GM21423 (cell line): ENCODE results near the gene MICALL2.
A peak's percentile ranks its signal among the peaks of the same experiment; 100 is the strongest.

Experiments
- ATAC-seq: cut with Tn5 transposase; IDR thresholded peaks from one replicate; pipeline ENCODE4 v1.9.1; 2021; ENCODE audit warnings: mild to moderate bottlenecking, moderate library complexity; ENCODE audit not compliant: unreplicated experiment

MICALL2 gene

GRCh38 chr7:1419688-1420087, 39.6 kb downstream of the MICALL2 start:
- ATAC-seq = no peak

- no peak for ATAC-seq
Measured at GRCh38 chr7:1419310-1419634, 40.0 kb downstream of the MICALL2 start.

DNA sequence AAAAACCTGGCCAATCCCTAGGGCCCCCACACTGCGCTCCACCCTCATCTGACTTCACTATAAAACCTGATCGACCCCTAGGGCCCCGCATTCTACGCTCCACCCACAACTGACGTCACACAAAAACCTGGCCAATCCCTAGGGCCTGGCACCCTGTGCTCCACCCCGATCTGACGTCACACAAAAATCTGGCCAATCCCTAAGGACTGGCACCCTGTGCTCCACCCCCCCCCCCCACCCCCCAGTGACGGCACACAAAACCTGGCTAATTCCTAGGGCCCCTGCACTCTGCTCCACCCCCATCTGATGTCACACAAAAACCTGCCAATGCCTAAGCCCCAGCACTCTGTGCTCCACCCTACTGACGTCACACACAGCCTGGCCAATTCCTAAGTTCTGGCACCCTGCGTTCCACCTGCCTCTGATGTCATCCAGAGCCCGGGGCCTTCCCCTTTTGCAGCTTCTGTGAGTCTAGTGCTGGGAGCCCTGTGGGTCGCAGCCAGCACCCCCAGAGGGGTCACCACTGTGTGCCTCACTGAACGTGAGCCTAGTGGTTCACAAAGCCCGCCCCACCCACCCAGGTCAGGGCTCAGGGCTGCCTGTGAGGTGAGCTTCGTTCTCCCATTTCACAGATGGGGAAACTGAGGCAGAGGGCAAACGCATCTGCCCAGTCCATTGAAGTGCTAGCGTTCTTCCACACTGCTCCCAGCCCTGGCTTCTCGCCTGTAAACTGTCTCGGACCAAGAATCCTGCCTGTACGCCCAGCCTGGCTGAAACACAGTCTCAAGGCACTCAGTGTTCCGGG, 40.6 kb downstream of the MICALL2 start:
- no peak for ATAC-seq

DNA sequence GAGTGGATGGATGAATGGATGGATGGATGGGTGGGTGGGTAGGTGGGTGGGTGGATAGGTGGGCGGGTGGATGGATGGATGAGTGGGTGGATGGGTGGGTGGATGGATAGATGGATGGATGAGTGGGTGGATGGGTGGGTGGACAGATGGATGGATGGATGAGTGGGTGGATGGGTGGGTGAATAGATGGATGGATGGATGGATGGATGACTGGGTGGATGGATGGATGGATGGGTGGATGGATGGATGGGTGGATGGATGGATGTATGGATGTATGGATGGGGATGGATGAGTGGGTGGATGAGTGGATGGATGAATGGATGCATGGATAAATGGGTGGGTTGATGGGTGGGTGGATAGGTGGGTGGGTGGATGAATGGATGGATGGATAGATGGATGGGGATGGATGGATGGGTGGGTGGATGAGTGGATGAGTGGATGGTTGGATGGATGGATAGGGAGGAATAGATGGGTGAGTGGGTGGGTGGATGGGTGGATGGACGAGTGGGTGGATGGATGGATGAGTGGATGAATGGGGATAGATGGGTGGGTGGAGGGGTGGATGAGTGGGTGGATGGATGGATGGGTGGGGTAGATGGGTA, 43.8 kb downstream of the MICALL2 start:
- no peak for ATAC-seq

GRCh38 chr7:1413936-1414639, 45.2 kb downstream of the MICALL2 start:
- no peak for ATAC-seq

- ATAC-seq = peak; percentile 74
Measured at GRCh38 chr7:1412322-1413261, 46.7 kb downstream of the MICALL2 start.

DNA sequence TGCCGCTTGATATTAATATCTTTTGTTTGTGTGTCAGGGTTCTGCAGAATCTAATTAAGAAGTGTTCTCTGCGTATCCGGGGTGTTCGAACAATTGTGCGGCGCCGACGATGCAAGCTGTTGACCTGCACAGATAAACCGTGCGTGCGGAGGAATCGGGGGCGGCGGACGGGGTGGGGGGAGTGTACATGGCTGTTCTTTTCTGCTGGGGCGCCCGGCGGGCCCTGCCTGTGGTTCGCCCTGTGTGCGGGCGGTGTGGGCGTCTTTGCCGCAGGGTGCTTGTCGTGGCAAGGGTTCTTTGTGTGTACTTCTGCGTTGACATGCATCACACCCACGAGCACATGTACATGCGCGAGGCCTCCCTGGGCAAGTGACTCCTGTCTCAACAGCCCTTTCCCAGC, 47.9 kb downstream of the MICALL2 start:
- ATAC-seq = no peak

- no peak for ATAC-seq
Measured at GRCh38 chr7:1410992-1411391, 48.3 kb downstream of the MICALL2 start.

- no peak for ATAC-seq
Measured at GRCh38 chr7:1409555-1409954, 49.7 kb downstream of the MICALL2 start.

GRCh38 chr7:1408466-1408865, 50.8 kb downstream of the MICALL2 start:
- ATAC-seq = no peak

DNA sequence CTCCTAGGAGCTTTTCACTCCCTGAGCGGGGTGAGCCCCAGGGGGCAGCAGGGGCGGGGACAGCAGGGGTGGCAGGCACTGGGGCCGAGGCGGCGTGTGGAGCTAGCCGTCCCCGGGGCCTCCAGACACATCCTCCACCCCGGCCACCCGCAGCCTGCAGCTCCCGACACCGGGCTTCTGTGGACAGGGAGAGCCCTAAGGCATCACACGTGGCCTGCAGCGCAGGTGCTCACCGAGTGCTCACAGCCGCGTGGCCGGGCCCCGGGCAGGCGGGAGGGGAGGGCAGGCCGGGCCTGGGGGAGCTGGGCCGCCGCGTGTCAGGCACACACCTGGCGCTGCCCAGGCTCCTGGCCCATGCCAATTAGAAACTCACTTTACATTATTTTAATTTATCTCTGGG, 51.4 kb downstream of the MICALL2 start:
- ATAC-seq = no peak

DNA sequence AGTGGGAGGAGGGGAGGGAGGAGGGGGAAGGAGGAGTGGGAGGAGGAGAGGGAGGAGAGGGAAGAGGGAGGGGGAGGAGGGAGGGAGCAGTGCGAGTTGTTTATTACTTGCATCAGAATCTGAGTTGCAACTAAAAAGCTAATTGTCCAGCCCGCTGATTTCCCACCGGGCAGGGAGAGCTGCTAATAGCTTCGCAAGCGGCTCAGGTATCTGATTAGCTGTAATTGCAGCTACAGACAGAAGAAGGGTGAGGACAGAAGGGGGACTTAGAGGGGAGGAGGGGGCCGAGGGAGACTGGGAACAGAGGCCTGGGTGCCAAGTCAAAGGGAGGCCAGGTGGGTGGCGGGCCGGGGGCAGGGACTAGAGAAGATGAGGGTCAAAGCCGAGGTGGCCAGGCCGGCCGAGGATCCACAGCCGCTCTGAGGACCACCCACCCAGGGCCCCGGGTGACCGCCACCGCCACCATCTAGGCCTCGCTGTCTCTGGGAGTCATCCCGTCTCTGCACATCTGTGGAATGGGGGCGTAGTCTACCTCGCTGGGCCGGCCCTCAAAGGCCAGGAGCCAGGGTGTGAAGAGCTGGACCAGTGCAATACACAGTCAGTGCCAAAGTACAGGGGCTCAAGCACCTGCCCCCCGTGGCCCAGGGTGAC, 54.2 kb downstream of the MICALL2 start:
- no peak for ATAC-seq

GRCh38 chr7:1404460-1404809, 54.8 kb downstream of the MICALL2 start:
- ATAC-seq = no peak

GRCh38 chr7:1403638-1404459, 55.4 kb downstream of the MICALL2 start:
- ATAC-seq = no peak

DNA sequence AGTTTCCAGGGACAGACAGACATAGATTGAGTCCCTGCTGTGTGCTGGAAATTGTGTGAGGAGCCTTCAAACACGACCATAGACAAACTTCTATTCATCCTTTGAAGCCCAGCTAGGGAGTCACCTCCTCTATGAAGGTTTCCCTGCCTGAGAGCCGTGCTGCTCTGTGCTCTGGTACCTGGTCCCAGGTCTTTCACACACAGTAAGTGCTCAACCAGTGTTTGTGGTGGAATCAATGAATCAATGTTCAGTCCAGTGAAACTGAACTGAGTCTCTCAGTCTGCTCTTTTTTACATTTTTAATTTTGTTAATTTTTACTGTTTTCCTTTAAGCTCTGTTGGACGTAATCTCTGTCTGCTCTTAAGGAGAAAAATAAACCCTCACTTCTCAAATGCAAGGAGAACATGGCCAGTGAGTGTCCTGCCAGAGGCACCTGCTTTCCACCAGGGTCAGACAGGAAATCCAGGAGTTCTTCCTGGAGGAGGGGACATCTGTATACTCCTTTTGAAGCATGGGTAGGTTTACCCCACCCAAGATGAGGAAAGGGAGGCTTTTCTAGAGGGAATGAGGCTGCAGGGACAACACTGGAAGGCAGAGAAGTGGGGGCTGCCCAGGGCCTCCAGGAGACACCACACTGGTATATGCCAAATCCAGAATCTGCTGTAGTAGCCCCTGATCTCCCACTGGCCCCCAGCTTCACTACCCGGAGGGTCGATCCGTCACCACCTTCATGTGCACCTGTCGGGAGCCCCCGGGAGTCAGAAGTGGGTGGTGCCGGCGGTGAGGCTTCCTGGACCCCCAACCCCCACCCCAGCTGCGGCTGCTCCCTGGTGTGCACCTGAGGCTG, 56.3 kb downstream of the MICALL2 start:
- ATAC-seq = no peak

DNA sequence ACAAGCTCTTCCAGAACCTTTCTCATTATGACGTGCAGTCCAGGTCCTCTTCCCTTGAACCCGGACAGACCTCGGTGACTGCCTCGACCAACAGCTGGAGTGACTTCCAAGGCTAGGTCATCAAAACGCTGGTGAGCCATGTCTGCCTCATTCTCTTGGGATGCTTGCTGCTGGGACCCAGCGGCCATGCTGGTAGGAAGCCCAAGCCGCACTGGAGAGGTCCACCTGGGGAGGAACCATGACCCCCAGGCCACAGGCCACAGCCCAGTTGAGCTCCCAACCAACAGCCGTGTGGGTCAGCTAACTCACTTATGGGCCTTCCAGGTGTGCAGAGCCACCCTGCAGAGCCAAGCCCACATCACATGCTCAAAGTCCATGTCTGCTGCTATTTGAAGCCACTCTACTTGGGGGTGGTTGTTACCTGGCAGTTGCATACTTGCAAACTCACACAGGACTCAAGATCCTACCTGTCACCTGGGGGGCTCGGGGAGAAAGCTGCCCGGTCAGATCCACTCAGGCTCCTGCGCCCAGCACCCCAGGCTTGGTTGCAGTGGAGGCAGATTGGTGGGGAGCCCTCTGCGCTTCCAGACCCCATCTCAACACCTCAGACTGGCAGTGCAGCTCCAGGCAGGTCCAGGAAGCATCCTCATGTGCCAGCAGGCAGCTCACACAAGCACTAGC, 57.0 kb downstream of the MICALL2 start:
- ATAC-seq = no peak

- ATAC-seq = no peak
Measured at GRCh38 chr7:1401011-1401410, 58.3 kb downstream of the MICALL2 start.

GRCh38 chr7:1400371-1400770, 58.9 kb downstream of the MICALL2 start:
- no peak for ATAC-seq
